ENCODE results near the gene MMD.
"Not testable (repeated sequence)": the region's sequence is repeated elsewhere in the genome, so short reads cannot be mapped to it uniquely, and the experiment has no call there.

MMD gene

GRCh38 chr17:55443904-55444303 lies 22.3 kb upstream of the MMD start:
- DNase-seq: no peak

GRCh38 chr17:55442953-55443683 lies 21.5 kb upstream of the MMD start:
- DNase-seq: no peak

DNA sequence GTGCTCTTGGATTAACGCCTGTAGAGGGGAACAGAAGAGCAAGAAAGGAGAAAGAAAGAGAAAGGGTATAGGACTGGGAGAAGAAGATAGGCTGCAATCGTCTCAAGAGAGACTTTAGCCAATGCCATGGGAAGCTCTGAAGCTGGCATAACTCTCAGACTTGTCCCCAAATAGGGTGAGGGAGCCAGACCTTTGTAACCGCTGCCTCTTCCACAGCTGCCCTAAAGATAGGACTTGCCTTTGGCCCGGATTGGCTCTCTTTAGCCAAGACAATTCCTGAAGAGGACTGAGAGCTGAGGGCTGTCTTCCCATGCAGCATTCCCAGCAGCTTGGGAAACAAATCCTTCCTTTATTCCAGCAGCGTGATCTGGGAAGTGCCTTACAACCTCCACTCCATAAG lies 20.8 kb upstream of the MMD start:
- DNase-seq: no peak

DNA sequence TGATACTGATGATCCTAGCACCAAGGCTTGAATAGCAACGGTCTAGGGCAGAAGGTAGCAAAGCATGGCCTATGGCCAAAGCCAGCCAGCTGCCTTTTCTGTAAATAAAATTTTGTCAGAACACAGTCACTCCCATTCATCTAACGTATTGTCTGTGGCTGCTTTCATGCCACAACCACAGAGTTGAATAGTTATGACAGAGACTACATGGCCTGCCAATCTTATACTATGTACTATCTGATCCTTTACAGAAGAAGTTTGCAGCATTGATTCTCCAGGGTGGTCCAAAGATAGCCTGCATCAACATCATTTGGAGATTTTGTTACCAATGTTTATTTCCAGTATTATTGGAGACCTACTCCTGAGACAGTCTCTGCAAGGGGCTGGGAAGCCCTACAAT lies 19.9 kb upstream of the MMD start:
- DNase-seq: no peak

DNA sequence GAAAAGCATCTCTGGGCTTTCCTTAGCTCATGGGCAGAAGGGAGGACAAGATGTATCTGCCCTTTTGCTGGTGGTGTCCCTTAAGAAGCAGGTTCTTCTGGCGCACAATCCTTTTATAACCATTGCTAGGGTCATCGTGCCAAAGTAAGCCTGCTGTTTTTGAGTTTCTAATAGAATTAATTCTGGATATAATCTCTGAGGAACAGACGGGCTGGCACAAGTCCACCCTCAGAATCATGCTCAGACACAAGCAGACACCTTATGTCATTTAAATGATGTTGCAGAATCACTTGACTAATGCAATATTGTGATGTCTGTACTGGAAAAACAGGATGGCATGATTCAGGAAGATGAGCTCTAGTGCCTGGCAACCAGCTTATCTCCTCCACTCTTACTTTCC lies 18.8 kb upstream of the MMD start:
- no peak for DNase-seq

DNA sequence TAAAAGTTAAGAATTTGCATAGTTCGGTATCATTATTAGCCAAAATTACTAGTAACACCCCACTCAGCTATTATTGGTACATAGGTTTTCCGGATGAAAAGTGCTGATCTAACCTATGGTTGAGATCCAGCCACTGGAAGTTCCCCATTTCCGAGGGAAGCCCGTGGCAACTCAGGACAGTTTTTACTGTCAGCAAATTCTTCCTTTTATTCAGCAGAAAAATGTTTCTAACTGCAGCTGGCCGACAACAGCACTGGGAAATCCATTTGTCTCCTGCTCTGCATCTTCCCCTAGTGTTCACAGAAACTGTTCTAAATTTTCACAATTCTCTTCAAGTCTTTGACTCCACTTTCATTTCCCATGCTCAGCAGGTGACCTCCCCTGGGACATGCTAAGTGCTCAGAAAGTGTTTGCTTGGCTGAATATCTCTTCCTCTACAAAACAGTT lies 15.5 kb upstream of the MMD start:
- peak in 1 of 2 donors; percentile 58 for DNase-seq

DNA sequence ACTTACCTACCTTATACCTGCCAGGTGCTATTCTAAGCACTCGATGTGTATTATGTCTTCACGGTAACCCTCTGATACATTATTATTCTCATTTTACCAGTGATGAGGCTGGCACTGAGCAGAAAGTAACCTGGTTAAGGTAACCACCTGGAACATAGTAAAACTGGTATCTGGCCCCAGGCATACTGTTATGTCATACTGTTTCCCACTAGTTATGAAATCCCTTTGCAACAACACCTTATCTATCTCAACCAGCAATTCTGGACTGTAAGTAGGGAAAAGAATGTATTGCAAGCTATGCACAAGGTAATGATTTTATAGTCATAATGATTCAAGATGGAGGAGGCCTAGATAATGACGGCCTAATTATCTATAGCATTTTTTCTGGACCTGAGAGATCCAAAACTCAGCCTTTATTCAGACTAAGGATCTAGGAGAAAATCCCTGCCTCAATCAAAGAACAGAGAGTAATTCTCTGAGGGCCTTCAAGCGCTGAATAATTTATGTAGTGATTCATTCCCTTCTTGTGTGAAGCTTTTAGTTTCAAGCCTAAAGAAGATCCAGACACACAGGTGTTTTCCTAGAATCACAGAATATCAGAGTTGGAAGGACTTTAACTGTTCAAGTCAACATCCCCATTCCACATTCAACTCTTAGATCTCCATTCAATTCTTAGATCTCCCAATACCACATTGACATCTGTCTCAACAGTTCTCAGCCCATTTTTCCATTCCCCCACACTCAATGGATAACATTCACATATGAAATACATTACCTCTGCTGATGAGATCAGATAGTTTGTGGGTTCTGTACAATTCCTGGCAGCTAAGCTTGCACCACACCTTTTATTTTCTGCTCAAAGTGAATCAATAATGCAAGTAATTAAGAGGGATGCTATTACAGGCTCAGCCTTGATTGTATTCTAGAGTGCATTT lies 14.9 kb upstream of the MMD start:
- DNase-seq: no peak

GRCh38 chr17:55435408-55435807 lies 13.8 kb upstream of the MMD start:
- no peak for DNase-seq

- DNase-seq: no peak
Measured at GRCh38 chr17:55434721-55435120, 13.1 kb upstream of the MMD start.

GRCh38 chr17:55433629-55434422 lies 12.2 kb upstream of the MMD start:
- no peak for DNase-seq

DNA sequence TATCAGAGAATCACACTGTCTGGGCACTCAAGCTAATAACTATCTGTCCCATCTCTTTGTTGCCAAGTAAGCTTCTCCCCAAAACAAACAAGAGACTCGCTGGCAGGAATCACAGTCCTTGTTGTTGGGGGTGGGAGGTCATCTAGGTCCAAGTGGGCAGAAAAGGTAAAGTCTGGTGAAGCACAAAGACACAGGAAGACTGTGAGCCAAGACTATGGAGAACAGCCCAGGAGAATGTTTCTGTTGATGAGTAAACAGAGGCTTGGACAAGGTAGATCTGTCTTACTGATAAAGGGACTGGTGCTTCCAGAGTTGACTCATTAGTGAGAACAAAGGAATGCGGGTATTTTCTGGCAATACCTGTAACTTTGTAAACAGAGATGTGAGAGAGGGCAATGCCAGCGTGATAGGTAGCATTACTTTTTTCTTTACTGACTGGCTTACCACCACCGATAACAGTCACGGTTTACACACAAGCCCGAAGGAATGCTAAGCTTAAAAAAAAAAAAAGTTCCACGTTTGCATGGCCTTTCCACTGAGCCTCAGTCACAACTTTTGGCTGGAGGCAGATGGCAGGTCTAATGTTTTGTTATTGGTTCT lies 11.5 kb upstream of the MMD start:
- DNase-seq: no peak

- no peak for DNase-seq
Measured at GRCh38 chr17:55432358-55433028, 10.9 kb upstream of the MMD start.

DNA sequence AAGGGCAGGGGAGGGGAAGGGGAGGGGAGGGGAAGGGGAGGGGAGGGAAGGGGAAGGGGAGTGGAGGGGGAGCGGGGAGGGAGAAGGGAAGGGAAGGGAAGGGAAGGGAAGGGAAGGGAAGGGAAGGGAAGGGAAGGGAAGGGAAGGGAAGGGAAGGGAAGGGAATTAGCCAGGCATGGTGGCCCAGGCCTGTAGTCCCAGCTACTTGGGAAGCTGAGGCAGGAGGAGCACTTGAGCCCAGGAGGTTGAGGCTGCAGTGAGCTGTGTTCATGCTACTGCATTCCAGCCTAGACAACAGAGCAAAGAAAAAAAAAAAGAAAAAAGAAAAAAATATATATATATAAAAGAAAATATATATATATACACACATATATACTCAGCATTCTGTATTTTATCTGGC lies 10.3 kb upstream of the MMD start:
- not testable (repeated sequence) for DNase-seq

DNA sequence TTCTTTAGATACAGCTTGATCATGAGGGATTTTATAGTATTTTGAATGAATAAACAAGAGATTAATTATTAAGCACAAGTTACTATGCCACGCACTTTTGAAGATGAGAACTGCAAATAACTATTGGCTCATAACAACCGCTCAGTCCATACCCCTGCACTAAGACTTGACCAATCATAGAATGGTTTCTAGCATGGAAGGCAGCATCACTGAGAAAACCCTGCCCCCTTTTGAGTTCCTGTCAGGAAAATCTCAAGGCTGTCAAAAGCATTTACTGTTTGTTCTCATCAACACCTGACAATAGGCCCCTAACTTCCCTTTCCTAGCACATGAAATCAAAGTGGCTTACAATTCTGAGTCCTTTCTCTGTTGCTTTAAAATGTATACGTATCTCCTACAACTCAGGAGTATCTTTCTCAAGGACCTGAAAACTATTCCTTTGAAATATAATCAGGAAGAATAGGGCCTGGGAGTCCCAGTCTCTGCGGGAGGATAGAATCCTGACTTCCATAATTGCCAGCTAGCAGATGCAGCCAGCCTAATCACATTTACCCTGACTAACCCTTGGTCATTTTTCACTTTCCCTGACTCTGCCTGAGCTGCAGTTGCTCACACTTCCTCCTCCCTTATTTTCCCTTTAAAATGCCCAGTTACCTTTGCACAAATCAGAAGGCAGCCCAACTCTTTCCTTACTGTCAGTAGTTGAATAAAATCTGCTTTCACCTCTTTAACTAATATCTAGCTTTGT lies 9.1 kb upstream of the MMD start:
- DNase-seq: no peak

DNA sequence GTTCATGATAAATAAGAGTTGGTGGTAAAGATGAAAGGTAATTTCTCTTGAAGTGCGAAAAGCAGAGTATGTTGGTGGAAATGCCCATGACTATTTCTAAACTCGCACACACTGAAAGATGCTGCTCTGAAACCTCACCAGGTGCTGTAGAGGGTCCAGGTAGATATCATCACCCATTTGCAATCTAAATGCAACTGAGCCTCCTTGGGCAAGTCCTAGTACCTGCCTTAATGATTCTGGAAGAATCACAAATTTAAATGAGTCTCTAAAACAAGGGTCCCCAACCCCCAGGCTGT lies 5.9 kb upstream of the MMD start:
- DNase-seq: no peak

- DNase-seq: no peak
Measured at GRCh38 chr17:55426851-55427586, 5.4 kb upstream of the MMD start.

DNA sequence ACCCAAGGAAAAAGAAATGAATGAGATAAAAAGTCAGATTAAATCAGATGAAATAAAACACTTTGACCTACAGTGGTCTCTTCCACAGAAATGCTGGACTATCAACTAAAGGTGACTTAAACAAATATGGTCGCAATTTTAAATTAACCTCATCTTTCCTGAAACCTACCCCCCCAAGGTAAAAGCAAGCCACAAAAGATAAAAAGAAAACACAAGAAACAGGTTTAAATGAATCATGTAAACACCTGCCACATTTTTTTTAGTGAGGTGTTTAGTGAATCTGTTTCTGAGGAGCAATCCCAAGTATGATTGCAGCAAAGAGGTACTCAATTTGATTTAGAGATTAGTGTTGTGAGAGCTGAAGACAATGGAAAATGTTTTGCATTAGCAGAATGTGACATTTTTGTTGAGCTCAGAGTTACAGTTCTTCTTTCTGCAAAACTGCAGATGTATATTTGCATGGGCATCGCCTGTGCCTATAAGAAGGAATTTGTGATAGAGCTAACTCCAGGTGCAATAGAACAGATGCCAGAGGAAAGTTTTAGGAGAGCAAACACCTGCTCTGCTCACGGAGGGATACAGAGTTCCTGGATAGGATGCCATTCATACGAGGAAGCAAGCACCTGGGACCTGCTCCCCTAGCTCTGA lies 3.4 kb upstream of the MMD start:
- DNase-seq: no peak

DNA sequence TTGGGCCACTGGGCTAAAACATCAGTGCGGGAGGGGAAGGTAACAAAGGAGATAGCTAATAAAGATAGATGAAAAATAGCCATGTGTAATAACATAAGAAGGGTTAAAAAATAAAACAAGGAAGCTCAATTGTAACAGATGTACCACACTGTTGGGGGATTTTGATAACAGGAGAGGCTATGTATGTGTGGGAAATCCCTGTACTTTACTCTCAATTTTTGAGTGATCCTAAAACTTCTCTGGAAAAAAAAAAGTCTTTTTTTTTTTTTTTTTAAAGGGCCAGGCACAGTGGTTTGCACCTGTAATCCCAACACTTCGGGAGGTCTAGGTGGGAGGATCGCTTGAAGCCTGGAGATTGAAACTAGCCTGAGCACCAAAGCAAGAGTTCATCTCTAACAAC lies 1.9 kb upstream of the MMD start:
- DNase-seq: no peak

DNA sequence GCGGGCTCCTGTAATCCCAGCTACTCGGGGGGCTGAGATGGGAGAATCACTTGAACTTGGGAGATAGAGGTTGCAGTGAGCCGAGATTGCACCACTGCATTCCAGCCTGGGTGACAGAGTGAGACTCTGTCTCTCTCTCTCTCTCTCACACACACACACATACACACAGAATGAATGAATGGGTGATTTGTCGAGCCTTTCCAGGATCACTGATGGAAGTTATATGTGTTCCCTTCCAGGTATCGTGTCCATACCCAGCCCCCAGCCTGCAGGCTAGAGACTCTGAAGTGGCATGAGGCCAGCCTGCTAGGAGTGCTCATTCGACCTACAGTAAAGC lies 1.2 kb upstream of the MMD start:
- DNase-seq: not testable (repeated sequence)

DNA sequence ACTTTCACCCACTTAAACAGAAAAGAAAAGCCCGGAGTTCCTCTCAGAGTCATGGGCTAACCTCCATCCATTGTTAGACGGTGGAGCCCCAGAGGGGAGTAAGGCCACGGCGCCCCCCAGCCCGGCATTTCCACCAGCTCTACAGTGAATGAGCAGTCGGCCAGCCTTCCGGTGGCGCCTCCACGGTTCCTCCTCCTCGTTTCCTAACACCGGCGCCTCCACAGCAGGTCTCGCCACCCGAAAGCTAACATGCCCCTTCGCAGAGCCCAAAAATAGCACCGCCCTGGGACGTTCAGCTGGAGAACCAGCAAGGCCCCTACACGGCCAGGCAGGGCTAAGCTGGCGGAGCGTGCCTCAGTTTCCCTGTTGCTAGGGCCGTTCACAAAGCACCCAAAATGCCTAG lies 858 bp downstream of the MMD start:
- peak; percentile 38 to 42 for DNase-seq
